Measurements from ENCODE around the gene LRRC41. TPM values are rescaled to one million over a fixed set of nuclear protein-coding genes. Genes with fewer than 3 reads are reported as not detected.

Gene LRRC41
- total and polyA plus RNA-seq, 2 of the 13 experiments (the other 11 are each of a cell fraction or from before 2014, with no cell fraction given) = 48.1 to 53.6 TPM

DNA sequence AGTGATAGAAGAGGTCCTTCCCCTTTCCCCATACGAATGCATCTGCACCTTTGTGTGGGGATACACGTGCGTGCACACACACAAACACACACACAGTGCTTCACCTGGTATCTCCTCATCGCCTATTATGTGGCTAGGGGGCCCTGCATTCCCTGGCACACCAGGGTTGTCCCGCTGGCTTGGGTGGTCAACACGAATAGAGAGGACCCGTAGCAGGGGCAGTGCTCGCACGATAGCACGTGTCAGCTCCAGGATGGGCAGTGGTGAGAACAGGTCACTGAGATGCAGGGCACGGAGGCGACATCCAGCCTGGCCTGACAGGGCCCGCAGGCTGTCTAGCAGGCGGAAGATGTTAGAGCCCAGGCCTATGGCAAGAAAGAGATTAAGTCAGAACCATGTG, 22.4 kb downstream of the LRRC41 start:
- in situ Hi-C loops (cut with HindIII; ENCODE audit: extremely low pct_ligation_motif_present, low pct_unique_long_range_greater_than_20kb) (no loop called here), intact Hi-C loops (cut with micrococcal nuclease; ENCODE audit: unreplicated experiment) (no loop called here)
- no peaks in the 10 kb centered on the region for H4K20me1 ChIP-seq (ENCODE audit: insufficient read depth, low read length)
- no peak overlapping the region for H3K27ac ChIP-seq (ENCODE audit: extremely low read length, insufficient read depth, low read length)
- no peak for ATAC-seq
- ChIA-PET POLR2A (no interaction called here), CTCF (ENCODE audit: low intra/inter-chr PET ratio, low total read pairs) (no interaction called here)
- DNase-seq (ENCODE audit: low spot score) = no peak
- H3K36me3 ChIP-seq (replicated peaks in 1 of 2; ENCODE audit: control insufficient read depth in 1 of 2, insufficient read depth in 2 of 2, low read length in 2 of 2) = peaks cover 22 to 64% of the 10 kb centered on the region in 2 experiments
- no peaks in the 10 kb centered on the region for H3K79me2 ChIP-seq (ENCODE audit: insufficient read depth, low read length)
- H3K27me3 ChIP-seq (ENCODE audit: control insufficient read depth in 1 of 2, insufficient read depth in 2 of 2, low read length in 2 of 2) = no peaks in the 10 kb centered on the region
- H3K4me2 ChIP-seq (ENCODE audit: low read depth, low read length) = no peak overlapping the region
- FAIRE-seq = no peak
- no peak overlapping the region for H3K9ac ChIP-seq (ENCODE audit: insufficient read depth, low read depth, low read length)
- no peaks in the 10 kb centered on the region for H3K9me3 ChIP-seq (ENCODE audit: low read length)
- BruUV-seq (replicated peaks) = no TSS peak
- no peak overlapping the region for H3K4me3 ChIP-seq (replicated peaks in 1 of 3; ENCODE audit: insufficient read depth in 1 of 3, low read depth in 2 of 3, low read length in 3 of 3)
- WGBS (ENCODE audit: low lambda C conversion rate) = over 99% methylated on average over 13 of the region's 14 CpGs
- H2AFZ ChIP-seq (ENCODE audit: low read length) = no peak overlapping the region
- H3K4me1 ChIP-seq (ENCODE audit: insufficient read depth, low read length) = peaks cover 13% of the 10 kb centered on the region
- TF ChIP-seq HIVEP1 (CRISPR knock-in tag; IDR thresholded peaks at IDR 0.05) (no peak), AGO2 (optimal IDR thresholded peaks at IDR 0.05; ENCODE audit: low read depth, low read length) (peak; percentile 74), ZNF768 (CRISPR knock-in tag; IDR thresholded peaks at IDR 0.05) (peak; percentile 23; the same call in 1 of the 2 replicates), MAF1 (CRISPR knock-in tag; IDR thresholded peaks at IDR 0.05; ENCODE audit: borderline replicate concordance) (no peak), ZSCAN9 (CRISPR knock-in tag; IDR thresholded peaks at IDR 0.05; ENCODE audit: borderline replicate concordance) (no peak), ZNF850 (CRISPR knock-in tag; conservative IDR thresholded peaks at IDR 0.05) (no peak), ZNF557 (CRISPR knock-in tag; IDR thresholded peaks at IDR 0.05) (no peak), FOXO1 (CRISPR knock-in tag; IDR thresholded peaks at IDR 0.05) (no peak), RBM22 (optimal IDR thresholded peaks at IDR 0.05; ENCODE audit: low read length) (peak; percentile 84)
- TF ChIP-seq, protein P1, sequence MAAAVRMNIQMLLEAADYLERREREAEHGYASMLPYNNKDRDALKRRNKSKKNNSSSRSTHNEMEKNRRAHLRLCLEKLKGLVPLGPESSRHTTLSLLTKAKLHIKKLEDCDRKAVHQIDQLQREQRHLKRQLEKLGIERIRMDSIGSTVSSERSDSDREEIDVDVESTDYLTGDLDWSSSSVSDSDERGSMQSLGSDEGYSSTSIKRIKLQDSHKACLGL (CRISPR knock-in tag; IDR thresholded peaks at IDR 0.05) = no peak
- TF ChIP-seq, protein P2, sequence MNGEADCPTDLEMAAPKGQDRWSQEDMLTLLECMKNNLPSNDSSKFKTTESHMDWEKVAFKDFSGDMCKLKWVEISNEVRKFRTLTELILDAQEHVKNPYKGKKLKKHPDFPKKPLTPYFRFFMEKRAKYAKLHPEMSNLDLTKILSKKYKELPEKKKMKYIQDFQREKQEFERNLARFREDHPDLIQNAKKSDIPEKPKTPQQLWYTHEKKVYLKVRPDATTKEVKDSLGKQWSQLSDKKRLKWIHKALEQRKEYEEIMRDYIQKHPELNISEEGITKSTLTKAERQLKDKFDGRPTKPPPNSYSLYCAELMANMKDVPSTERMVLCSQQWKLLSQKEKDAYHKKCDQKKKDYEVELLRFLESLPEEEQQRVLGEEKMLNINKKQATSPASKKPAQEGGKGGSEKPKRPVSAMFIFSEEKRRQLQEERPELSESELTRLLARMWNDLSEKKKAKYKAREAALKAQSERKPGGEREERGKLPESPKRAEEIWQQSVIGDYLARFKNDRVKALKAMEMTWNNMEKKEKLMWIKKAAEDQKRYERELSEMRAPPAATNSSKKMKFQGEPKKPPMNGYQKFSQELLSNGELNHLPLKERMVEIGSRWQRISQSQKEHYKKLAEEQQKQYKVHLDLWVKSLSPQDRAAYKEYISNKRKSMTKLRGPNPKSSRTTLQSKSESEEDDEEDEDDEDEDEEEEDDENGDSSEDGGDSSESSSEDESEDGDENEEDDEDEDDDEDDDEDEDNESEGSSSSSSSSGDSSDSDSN (CRISPR knock-in tag; IDR thresholded peaks at IDR 0.05) = no peak
- TF ChIP-seq, protein P3, sequence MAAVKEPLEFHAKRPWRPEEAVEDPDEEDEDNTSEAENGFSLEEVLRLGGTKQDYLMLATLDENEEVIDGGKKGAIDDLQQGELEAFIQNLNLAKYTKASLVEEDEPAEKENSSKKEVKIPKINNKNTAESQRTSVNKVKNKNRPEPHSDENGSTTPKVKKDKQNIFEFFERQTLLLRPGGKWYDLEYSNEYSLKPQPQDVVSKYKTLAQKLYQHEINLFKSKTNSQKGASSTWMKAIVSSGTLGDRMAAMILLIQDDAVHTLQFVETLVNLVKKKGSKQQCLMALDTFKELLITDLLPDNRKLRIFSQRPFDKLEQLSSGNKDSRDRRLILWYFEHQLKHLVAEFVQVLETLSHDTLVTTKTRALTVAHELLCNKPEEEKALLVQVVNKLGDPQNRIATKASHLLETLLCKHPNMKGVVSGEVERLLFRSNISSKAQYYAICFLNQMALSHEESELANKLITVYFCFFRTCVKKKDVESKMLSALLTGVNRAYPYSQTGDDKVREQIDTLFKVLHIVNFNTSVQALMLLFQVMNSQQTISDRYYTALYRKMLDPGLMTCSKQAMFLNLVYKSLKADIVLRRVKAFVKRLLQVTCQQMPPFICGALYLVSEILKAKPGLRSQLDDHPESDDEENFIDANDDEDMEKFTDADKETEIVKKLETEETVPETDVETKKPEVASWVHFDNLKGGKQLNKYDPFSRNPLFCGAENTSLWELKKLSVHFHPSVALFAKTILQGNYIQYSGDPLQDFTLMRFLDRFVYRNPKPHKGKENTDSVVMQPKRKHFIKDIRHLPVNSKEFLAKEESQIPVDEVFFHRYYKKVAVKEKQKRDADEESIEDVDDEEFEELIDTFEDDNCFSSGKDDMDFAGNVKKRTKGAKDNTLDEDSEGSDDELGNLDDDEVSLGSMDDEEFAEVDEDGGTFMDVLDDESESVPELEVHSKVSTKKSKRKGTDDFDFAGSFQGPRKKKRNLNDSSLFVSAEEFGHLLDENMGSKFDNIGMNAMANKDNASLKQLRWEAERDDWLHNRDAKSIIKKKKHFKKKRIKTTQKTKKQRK (IDR thresholded peaks at IDR 0.05; ENCODE audit: low read length) = no peak
- TF ChIP-seq, protein P4, sequence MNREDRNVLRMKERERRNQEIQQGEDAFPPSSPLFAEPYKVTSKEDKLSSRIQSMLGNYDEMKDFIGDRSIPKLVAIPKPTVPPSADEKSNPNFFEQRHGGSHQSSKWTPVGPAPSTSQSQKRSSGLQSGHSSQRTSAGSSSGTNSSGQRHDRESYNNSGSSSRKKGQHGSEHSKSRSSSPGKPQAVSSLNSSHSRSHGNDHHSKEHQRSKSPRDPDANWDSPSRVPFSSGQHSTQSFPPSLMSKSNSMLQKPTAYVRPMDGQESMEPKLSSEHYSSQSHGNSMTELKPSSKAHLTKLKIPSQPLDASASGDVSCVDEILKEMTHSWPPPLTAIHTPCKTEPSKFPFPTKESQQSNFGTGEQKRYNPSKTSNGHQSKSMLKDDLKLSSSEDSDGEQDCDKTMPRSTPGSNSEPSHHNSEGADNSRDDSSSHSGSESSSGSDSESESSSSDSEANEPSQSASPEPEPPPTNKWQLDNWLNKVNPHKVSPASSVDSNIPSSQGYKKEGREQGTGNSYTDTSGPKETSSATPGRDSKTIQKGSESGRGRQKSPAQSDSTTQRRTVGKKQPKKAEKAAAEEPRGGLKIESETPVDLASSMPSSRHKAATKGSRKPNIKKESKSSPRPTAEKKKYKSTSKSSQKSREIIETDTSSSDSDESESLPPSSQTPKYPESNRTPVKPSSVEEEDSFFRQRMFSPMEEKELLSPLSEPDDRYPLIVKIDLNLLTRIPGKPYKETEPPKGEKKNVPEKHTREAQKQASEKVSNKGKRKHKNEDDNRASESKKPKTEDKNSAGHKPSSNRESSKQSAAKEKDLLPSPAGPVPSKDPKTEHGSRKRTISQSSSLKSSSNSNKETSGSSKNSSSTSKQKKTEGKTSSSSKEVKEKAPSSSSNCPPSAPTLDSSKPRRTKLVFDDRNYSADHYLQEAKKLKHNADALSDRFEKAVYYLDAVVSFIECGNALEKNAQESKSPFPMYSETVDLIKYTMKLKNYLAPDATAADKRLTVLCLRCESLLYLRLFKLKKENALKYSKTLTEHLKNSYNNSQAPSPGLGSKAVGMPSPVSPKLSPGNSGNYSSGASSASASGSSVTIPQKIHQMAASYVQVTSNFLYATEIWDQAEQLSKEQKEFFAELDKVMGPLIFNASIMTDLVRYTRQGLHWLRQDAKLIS (CRISPR knock-in tag; IDR thresholded peaks at IDR 0.05) = no peak
